Astrocyte (in vitro differentiated cells and primary cell): ENCODE data around the gene EBI3. TPM values are rescaled to one million over a fixed set of nuclear protein-coding genes. Genes with fewer than 3 reads are reported as not detected.

Source experiments
- DNase-seq: peaks from one replicate; pipeline ENCODE4 v3.0.0-alpha.2; 2010; ENCODE audit warnings: low read depth
- FAIRE-seq: peaks from 2 replicates; lab custom pipeline; 2011; peaks lifted over from hg19 to GRCh38; lab: Jason Lieb, UNC
- H2AFZ ChIP-seq: 2 replicates; pipeline ENCODE4 v1.6.0; 2012; ENCODE audit warnings: low read depth, low read length, inconsistent platforms
- H3K27ac ChIP-seq: 2 replicates; pipeline ENCODE4 v1.5.1; 2011; ENCODE audit warnings: low read depth, low read length, inconsistent platforms
- H3K27me3 ChIP-seq: 2 replicates; pipeline ENCODE4 v1.6.0; 2011; ENCODE audit warnings: low read length, inconsistent platforms; ENCODE audit not compliant: insufficient read depth
- H3K36me3 ChIP-seq: 2 replicates; pipeline ENCODE4 v1.5.1; 2011; ENCODE audit warnings: low read length, inconsistent platforms; ENCODE audit not compliant: insufficient read depth
- H3K4me1 ChIP-seq: 2 replicates; pipeline ENCODE4 v1.5.1; 2011; ENCODE audit warnings: low read length, inconsistent platforms; ENCODE audit not compliant: insufficient read depth
- H3K4me2 ChIP-seq: 2 replicates; pipeline ENCODE4 v1.6.0; 2012; ENCODE audit warnings: low read length, inconsistent platforms
- H3K4me3 ChIP-seq: 2 replicates; pipeline ENCODE4 v1.5.1; 2011; ENCODE audit warnings: low read depth, mild to moderate bottlenecking, low read length, inconsistent platforms; ENCODE audit not compliant: insufficient read depth
- H3K79me2 ChIP-seq: 2 replicates; pipeline ENCODE4 v1.6.0; 2012; ENCODE audit warnings: mild to moderate bottlenecking, low read length, inconsistent platforms; ENCODE audit not compliant: insufficient read depth
- H3K9ac ChIP-seq: 2 replicates; pipeline ENCODE4 v1.6.0; 2012; ENCODE audit warnings: mild to moderate bottlenecking, low read length, inconsistent platforms
- H3K9me3 ChIP-seq: 2 replicates; pipeline ENCODE4 v1.5.1; 2012; ENCODE audit warnings: low read depth, mild to moderate bottlenecking, low read length, inconsistent platforms; ENCODE audit not compliant: insufficient read depth
- H4K20me1 ChIP-seq: 2 replicates; pipeline ENCODE4 v1.6.0; 2012; ENCODE audit warnings: low read length, inconsistent platforms; ENCODE audit not compliant: insufficient read depth
- H3K27ac Mint-ChIP-seq: one replicate; pipeline ENCODE4 v1.8.0; 2021; ENCODE audit warnings: mild to moderate bottlenecking, mixed read lengths; ENCODE audit not compliant: unreplicated experiment
- H3K27me3 Mint-ChIP-seq: one replicate; pipeline ENCODE4 v1.8.0; 2021; ENCODE audit warnings: low read depth, mixed read lengths; ENCODE audit not compliant: unreplicated experiment
- H3K36me3 Mint-ChIP-seq: one replicate; pipeline ENCODE4 v1.8.0; 2021; ENCODE audit warnings: low read depth, mixed read lengths; ENCODE audit not compliant: unreplicated experiment
- H3K4me1 Mint-ChIP-seq: one replicate; pipeline ENCODE4 v1.8.0; 2021; ENCODE audit warnings: low read depth, mixed read lengths; ENCODE audit not compliant: unreplicated experiment
- H3K4me3 Mint-ChIP-seq: one replicate; pipeline ENCODE4 v1.8.0; 2021; ENCODE audit warnings: mild to moderate bottlenecking, moderate library complexity, mixed read lengths; ENCODE audit not compliant: unreplicated experiment
- H3K9me3 Mint-ChIP-seq: one replicate; pipeline ENCODE4 v1.8.0; 2021; ENCODE audit warnings: mild to moderate bottlenecking, mixed read lengths; ENCODE audit not compliant: unreplicated experiment
- EZH2 ChIP-seq: IDR thresholded peaks from 2 replicates; pipeline ENCODE4 v1.6.1; 2012; ENCODE audit warnings: mild to moderate bottlenecking, low read length, inconsistent platforms; ENCODE audit not compliant: insufficient read depth
- total RNA-seq: library from RNA; stranded (reverse); gene quantifications from 2 replicates; pipeline ENCODE4 v1.2.1, GENCODE V29; 2021
- TF ChIP-seq, protein P1 (sequence below): IDR thresholded peaks from 2 replicates; pipeline ENCODE4 v1.5.1; 2011; ENCODE audit warnings: low read depth, mild to moderate bottlenecking, inconsistent platforms, low read length, moderate library complexity; ENCODE audit not compliant: insufficient read depth

Gene EBI3
- total RNA-seq, 1 donor from 2014 or later: 5.4 TPM

DNA sequence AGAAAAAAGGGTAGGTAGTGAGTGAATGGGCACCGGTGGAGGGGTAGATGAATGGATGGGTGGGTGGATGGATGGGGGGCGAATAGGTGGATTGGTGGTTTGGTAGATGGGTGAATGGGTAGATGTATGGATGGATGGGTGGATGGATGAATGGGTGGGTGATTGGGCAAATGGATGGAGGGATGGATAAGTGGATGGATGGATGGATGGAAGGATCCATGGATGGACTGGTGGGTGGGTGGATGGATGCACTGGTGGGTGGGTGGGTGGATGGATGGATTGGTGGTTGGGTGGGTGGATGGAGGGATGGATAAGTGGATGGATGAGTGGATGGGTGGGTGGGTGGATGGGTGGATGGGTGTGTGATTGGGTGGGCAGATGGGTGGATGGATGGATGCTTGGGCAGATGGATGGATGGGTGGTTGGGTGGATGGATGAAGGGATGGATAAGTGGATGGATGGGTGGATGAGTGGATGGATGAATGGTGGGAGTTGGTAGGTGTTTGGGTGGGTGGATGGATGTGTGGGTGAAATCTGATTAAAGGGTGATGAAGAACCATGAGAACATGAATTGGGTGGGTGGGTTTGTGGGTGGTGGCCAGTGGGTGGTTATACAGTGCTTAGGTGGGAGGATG lies 44.5 kb upstream of the EBI3 start:
- no peaks in the 10 kb centered on the region for H3K4me1 ChIP-seq
- no peak overlapping the region for H3K4me3 ChIP-seq
- TF ChIP-seq, protein P1, sequence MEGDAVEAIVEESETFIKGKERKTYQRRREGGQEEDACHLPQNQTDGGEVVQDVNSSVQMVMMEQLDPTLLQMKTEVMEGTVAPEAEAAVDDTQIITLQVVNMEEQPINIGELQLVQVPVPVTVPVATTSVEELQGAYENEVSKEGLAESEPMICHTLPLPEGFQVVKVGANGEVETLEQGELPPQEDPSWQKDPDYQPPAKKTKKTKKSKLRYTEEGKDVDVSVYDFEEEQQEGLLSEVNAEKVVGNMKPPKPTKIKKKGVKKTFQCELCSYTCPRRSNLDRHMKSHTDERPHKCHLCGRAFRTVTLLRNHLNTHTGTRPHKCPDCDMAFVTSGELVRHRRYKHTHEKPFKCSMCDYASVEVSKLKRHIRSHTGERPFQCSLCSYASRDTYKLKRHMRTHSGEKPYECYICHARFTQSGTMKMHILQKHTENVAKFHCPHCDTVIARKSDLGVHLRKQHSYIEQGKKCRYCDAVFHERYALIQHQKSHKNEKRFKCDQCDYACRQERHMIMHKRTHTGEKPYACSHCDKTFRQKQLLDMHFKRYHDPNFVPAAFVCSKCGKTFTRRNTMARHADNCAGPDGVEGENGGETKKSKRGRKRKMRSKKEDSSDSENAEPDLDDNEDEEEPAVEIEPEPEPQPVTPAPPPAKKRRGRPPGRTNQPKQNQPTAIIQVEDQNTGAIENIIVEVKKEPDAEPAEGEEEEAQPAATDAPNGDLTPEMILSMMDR: no peak
- TF ChIP-seq EZH2: no peak
- H3K9ac ChIP-seq: no peak overlapping the region
- no peak overlapping the region for H3K4me2 ChIP-seq
- H3K27me3 ChIP-seq: no peaks in the 10 kb centered on the region
- no peaks in the 10 kb centered on the region for H3K9me3 ChIP-seq
- Mint-ChIP-seq H3K27ac (no peak overlapping the region), H3K9me3 (no peaks in the 10 kb centered on the region), H3K4me3 (no peak overlapping the region), H3K36me3 (no peaks in the 10 kb centered on the region), H3K4me1 (peaks cover 2% of the 10 kb centered on the region), H3K27me3 (peaks cover 9% of the 10 kb centered on the region)
- FAIRE-seq: no peak
- peaks cover 2% of the 10 kb centered on the region for H3K36me3 ChIP-seq
- H3K79me2 ChIP-seq: peaks cover 19% of the 10 kb centered on the region
- no peak overlapping the region for H3K27ac ChIP-seq
- H2AFZ ChIP-seq: no peak overlapping the region
- H4K20me1 ChIP-seq: no peaks in the 10 kb centered on the region
- DNase-seq: no peak

- Histone ChIP-seq H3K9ac (no peak overlapping the region), H3K9me3 (no peaks in the 10 kb centered on the region), H3K79me2 (peaks cover 16% of the 10 kb centered on the region), H3K4me3 (no peak overlapping the region), H2AFZ (no peak overlapping the region), H3K4me2 (no peak overlapping the region), H4K20me1 (no peaks in the 10 kb centered on the region), H3K27me3 (no peaks in the 10 kb centered on the region), H3K4me1 (no peaks in the 10 kb centered on the region), H3K27ac (no peak overlapping the region), H3K36me3 (peaks cover under 1% of the 10 kb centered on the region)
- Mint-ChIP-seq H3K9me3 (no peaks in the 10 kb centered on the region), H3K36me3 (no peaks in the 10 kb centered on the region), H3K27me3 (peaks cover 9% of the 10 kb centered on the region), H3K4me1 (peaks cover 2% of the 10 kb centered on the region), H3K4me3 (no peak overlapping the region), H3K27ac (peak overlapping the region; percentile 47)
- no peak for TF ChIP-seq EZH2
- TF ChIP-seq, protein P1: no peak
- no peak for DNase-seq
- no peak for FAIRE-seq
Observed at GRCh38 chr19:4185413-4186086, 43.8 kb upstream of the EBI3 start.
